HG02588 (cell line): ENCODE measurements around the gene VPS26A.

Source experiments
- ATAC-seq: cut with Tn5 transposase; IDR thresholded peaks from one replicate; pipeline ENCODE4 v1.9.1; 2021; ENCODE audit warnings: mild to moderate bottlenecking, moderate library complexity; ENCODE audit not compliant: unreplicated experiment

The VPS26A gene

GRCh38 chr10:69123747-69124562 lies at the start of gene VPS26A:
TSS of gene VPS26A (plus strand) at chr10:69124178. CDS start at chr10:69124278, 100 bp downstream.
- ATAC-seq: peak; percentile 83

DNA sequence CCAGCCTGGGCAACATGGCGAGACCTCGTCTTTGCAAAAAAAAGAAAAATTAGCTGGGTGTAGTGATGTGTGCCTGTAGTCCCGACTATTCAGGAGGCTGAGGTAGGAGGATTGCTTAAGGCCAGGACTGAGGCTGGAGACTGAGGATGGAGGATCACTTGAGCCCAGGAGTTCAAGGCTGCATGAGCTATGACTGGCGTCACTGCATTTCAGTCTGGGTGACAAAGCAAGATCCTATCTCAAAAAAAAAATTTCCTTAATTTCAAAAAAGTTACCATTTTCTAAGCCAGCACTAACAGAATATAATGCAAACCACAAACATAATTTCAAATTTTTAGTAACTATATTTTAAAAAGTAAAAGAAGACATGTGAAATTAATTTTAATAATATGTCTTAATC lies 49.4 kb upstream of the VPS26A start:
- no peak for ATAC-seq

DNA sequence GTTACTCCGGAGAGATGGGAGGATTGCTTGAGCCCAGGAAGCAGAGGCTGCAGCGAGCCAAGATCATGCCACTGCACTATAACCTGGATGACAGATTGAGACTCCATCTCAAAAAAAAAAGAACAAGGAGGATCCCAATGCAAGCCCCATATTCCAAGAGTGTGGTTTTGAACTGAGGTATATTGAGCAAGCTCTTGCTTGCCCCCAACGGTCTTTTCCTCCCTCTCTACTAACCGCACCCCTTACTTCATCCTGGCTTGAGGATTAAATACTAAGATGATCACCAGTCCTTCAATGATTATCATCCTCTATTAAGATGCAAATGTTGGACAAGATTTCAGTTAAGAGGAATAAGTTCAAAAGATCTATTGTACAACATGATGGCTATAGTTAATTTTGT lies 48.5 kb upstream of the VPS26A start:
- ATAC-seq: no peak

DNA sequence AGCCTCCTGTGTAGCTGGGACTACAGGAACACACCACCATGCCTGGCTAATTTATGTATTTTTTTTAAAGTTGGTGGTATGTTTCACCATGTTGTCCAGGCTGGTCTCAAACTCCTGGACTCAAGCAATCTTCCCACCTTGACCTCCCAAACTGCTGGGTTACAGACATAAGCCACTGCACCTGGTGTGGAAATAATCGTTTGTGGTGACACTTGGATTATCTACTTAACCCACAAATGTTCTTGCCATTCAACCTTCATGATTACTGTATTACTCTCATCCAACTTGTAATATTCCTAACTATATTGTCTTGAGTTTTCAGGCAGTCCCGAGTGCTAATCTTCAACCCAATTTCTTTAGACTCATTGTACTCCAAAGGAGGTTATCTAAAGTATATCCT lies 45.7 kb upstream of the VPS26A start:
- no peak for ATAC-seq

- no peak for ATAC-seq
These were observed 43.8 kb upstream of the VPS26A start for GRCh38 chr10:69080226-69080625.

GRCh38 chr10:69086001-69086509 lies 37.9 kb upstream of the VPS26A start:
- no peak for ATAC-seq

GRCh38 chr10:69087590-69088470 lies 36.1 kb upstream of the VPS26A start, which contains the start of gene SRGN:
TSS of gene SRGN (plus strand) at chr10:69088103. CDS start at chr10:69088158, 55 bp downstream.
- peak; percentile 58 for ATAC-seq

DNA sequence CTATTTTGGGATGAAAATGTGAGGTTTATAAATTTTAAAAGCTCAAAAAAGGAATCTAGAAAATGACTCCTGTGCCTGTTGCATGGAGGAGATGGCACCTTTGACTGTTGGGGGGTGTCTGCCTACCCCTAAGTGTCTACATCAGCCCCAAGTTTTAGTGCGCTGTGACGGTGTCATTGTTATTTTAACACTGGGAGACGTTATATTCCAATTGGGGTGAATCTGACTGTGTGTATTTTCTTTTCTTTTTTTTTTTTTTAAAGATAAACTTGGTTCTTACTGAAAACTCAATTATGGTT lies 35.6 kb upstream of the VPS26A start:
- no peak for ATAC-seq

DNA sequence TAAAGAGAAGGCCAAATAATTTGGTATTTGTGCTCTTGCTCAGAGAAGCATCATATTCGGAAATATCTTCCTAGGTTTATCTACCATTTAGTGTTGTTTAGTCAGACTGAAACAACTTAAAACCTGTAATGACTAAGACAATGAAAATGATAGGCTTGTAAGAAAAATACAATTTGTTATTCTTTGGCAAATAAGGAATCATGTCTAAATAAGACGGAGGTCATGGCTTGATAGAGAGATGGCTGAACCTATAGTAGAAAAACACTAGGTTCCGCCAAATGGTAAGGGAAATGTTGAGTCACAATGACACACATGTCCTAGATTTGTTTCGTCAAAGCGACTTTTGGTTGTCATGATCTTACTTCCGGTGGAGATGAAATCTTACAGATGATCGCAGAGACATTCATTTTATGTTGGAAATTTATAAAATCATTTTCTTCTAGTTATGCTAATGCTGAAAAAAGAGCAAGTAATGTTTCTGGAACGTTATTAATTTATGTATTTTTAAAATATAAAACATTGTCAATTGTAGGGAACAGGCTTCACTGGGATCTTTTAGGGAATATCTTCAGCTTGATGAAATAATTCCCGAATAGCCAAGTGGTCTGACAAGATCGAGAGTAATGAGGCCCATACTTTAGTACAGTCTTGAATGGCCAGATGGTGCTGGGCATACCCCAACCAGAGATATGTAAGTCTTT lies 35.0 kb upstream of the VPS26A start:
- ATAC-seq: no peak

- no peak for ATAC-seq
These were observed 34.1 kb upstream of the VPS26A start for GRCh38 chr10:69089638-69090599.

- ATAC-seq: no peak
These were observed 33.3 kb upstream of the VPS26A start for GRCh38 chr10:69090685-69091084.

DNA sequence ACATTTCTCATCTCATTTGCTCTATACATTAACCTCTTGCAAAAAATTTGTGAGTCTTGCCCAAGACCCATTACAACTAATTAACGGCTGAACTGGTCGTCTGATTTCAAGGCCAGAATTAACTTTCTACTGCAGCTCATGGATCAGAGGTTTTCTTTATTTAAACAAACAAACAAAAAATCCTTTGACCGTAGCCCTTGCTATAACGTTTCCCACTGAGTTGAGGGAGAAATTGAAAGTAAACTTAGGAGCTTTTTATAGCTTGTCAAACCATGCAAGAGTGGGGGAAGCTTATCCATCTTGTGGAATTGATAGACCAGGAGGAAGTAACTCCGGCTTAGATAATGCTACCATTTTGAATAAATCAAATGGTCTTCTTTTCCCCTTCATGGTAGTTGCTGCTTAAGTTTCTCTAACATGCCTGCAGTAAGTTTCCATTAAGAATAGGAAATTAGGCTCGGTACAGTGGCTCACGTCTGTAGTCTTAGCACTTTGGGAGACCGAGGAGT lies 32.8 kb upstream of the VPS26A start:
- no peak for ATAC-seq

- no peak for ATAC-seq
These were observed 30.8 kb upstream of the VPS26A start for GRCh38 chr10:69092959-69093850.

GRCh38 chr10:69093933-69094332 lies 30.0 kb upstream of the VPS26A start:
- ATAC-seq: no peak

DNA sequence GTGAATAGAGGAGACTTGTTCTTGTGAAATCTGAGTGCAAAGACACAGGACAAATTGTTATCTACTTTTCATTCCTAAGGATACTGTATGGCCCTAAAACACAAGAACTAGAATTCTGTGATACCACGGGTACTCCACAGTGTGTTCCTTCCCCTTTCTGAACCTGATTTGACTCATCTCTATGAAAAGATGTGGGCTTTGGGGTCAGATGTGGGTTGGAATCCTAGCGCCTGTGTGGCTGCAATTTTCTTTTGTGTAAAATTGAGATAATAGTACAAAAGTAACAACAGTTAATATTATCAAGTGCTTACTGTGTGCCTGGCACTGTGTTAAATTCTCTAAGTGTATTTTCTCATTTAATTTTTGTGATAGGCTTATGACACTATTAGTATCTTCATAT lies 27.9 kb upstream of the VPS26A start:
- peak; percentile 48 for ATAC-seq

- no peak for ATAC-seq
These were observed 26.2 kb upstream of the VPS26A start for GRCh38 chr10:69097729-69098128.

GRCh38 chr10:69100136-69100872 lies 23.7 kb upstream of the VPS26A start:
- no peak for ATAC-seq

GRCh38 chr10:69101451-69102095 lies 22.4 kb upstream of the VPS26A start:
- ATAC-seq: no peak
